ENCODE measurements around the gene IL3RA. TPM values are rescaled to one million over a fixed set of nuclear protein-coding genes. Genes with fewer than 3 reads are reported as not detected.

Gene IL3RA
- total RNA-seq, 1 experiment from 2014 or later: 0.26 TPM

DNA sequence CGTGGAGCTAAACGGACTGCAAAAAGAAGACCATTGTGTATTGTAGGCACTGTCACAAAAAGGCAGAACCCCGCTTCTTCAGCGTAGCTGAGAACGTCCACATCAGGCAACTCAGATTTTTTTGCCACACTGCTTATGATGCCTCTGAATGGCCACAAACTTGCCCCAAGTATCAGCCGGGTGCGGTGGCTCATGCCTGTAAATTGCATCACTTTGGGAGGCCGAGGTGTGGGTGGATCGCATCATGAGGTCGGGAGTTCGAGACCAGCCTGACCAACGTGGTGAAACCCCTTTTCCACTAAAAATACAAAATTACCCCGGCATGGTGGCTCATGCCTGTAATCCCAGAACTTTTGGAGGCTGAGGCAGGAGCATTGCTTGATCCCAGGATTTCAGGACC, 14.9 kb upstream of the IL3RA start:
- Mint-ChIP-seq H3K4me1 (peaks cover 4% of the 10 kb centered on the region; the same call in 1 of the 2 replicates), H3K27me3 (ENCODE audit: low read depth) (no peaks in the 10 kb centered on the region; the same call in 1 of the 2 replicates), H3K27ac (no peak overlapping the region), H3K9me3 (no peaks in the 10 kb centered on the region), H3K36me3 (no peaks in the 10 kb centered on the region), H3K4me3 (no peak overlapping the region)
- POLR2A ChIA-PET: no interaction called here
- DNase-seq (ENCODE audit: low spot score): no peak
- no peak for ATAC-seq
- TF ChIP-seq ZNF423 (CRISPR knock-in tag; IDR thresholded peaks at IDR 0.05) (no peak), NFATC4 (CRISPR knock-in tag; IDR thresholded peaks at IDR 0.05) (no peak), ZNF671 (CRISPR knock-in tag; IDR thresholded peaks at IDR 0.05) (no peak)
- TF ChIP-seq, protein P1, sequence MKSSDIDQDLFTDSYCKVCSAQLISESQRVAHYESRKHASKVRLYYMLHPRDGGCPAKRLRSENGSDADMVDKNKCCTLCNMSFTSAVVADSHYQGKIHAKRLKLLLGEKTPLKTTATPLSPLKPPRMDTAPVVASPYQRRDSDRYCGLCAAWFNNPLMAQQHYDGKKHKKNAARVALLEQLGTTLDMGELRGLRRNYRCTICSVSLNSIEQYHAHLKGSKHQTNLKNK (CRISPR knock-in tag; IDR thresholded peaks at IDR 0.05): no peak
- TF ChIP-seq, protein P2, sequence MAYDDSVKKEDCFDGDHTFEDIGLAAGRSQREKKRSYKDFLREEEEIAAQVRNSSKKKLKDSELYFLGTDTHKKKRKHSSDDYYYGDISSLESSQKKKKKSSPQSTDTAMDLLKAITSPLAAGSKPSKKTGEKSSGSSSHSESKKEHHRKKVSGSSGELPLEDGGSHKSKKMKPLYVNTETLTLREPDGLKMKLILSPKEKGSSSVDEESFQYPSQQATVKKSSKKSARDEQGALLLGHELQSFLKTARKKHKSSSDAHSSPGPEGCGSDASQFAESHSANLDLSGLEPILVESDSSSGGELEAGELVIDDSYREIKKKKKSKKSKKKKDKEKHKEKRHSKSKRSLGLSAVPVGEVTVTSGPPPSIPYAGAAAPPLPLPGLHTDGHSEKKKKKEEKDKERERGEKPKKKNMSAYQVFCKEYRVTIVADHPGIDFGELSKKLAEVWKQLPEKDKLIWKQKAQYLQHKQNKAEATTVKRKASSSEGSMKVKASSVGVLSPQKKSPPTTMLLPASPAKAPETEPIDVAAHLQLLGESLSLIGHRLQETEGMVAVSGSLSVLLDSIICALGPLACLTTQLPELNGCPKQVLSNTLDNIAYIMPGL (CRISPR knock-in tag; IDR thresholded peaks at IDR 0.05): no peak
- CTCF ChIA-PET: no interaction called here

DNA sequence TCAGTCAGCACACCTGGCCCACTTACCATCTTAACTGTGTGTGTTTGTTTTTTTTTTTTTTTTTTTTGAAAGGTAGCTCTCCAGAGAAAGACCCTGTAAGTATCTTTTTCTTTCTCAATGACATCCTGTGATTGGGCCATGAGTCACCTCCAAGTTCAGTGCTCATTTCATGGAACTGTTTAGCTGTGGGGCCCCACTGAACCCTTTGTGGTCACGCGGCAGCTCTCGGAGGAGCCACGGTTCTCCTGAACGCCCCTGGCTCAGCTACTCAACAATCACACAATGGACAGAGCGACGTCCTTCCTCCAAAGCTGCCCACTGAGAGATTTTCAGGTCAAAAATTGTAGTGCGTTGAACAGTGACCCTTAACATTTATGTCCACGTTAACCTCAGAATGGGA, 14.2 kb upstream of the IL3RA start:
- peaks cover 4% of the 10 kb centered on the region; the same call in 1 of the 2 replicates for H3K4me1 Mint-ChIP-seq
- H3K4me3 Mint-ChIP-seq: no peak overlapping the region
- no peaks in the 10 kb centered on the region for H3K9me3 Mint-ChIP-seq
- POLR2A ChIA-PET: no interaction called here
- TF ChIP-seq SMAD4 (CRISPR knock-in tag; IDR thresholded peaks at IDR 0.05) (no peak), CREB1 (CRISPR knock-in tag; IDR thresholded peaks at IDR 0.05) (no peak), ZNF219 (CRISPR knock-in tag; IDR thresholded peaks at IDR 0.05; ENCODE audit: borderline replicate concordance) (no peak), PRDM15 (CRISPR knock-in tag; IDR thresholded peaks at IDR 0.05) (no peak), KAT7 (CRISPR knock-in tag; IDR thresholded peaks at IDR 0.05; ENCODE audit: borderline replicate concordance) (no peak), STAT6 (CRISPR knock-in tag; conservative IDR thresholded peaks at IDR 0.05; ENCODE audit: low read depth) (no peak), ETV6 (CRISPR knock-in tag; IDR thresholded peaks at IDR 0.05) (no peak)
- TF ChIP-seq, protein P3, sequence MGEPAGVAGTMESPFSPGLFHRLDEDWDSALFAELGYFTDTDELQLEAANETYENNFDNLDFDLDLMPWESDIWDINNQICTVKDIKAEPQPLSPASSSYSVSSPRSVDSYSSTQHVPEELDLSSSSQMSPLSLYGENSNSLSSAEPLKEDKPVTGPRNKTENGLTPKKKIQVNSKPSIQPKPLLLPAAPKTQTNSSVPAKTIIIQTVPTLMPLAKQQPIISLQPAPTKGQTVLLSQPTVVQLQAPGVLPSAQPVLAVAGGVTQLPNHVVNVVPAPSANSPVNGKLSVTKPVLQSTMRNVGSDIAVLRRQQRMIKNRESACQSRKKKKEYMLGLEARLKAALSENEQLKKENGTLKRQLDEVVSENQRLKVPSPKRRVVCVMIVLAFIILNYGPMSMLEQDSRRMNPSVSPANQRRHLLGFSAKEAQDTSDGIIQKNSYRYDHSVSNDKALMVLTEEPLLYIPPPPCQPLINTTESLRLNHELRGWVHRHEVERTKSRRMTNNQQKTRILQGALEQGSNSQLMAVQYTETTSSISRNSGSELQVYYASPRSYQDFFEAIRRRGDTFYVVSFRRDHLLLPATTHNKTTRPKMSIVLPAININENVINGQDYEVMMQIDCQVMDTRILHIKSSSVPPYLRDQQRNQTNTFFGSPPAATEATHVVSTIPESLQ (CRISPR knock-in tag; IDR thresholded peaks at IDR 0.05): no peak
- peak overlapping the region; percentile 42; the same call in 1 of the 2 replicates for H3K27ac Mint-ChIP-seq
- no peaks in the 10 kb centered on the region; the same call in 1 of the 2 replicates for H3K27me3 Mint-ChIP-seq (ENCODE audit: low read depth)
- CTCF ChIA-PET: no interaction called here
- ATAC-seq: no peak
- no peaks in the 10 kb centered on the region for H3K36me3 Mint-ChIP-seq
- DNase-seq (ENCODE audit: low spot score): no peak
